ENCODE data around the gene TAS1R1.

Gene TAS1R1

GRCh38 chr1:6614019-6614928 is 59.2 kb downstream of the TAS1R1 start:
- Histone ChIP-seq H3K4me1 (ENCODE audit: control insufficient read depth, insufficient read depth, low read length, poor library complexity, severe bottlenecking) (no peaks in the 10 kb centered on the region), H3K4me3 (ENCODE audit: extremely low read depth, insufficient read depth, low read length, poor library complexity, severe bottlenecking) (peak overlapping the region; percentile 96), H3K9me3 (ENCODE audit: control insufficient read depth, low read length) (no peaks in the 10 kb centered on the region), H3K27ac (ENCODE audit: low read depth, low read length, severe bottlenecking) (peak overlapping the region; percentile 64), H3K36me3 (ENCODE audit: control insufficient read depth, insufficient read depth, low read length) (peaks cover 31% of the 10 kb centered on the region)
- 0 to 2% methylated on average over 17 to 24 of the region's 117 CpGs for WGBS, 2 experiments (ENCODE audit: insufficient coverage in 2 of 2)

- peak overlapping the region; percentile 96 for H3K4me3 ChIP-seq (ENCODE audit: extremely low read depth, insufficient read depth, low read length, poor library complexity, severe bottlenecking)
- 1 to 2% methylated on average over 49 to 63 of the region's 82 CpGs for WGBS, 2 experiments (ENCODE audit: insufficient coverage in 2 of 2)
- no peaks in the 10 kb centered on the region for H3K9me3 ChIP-seq (ENCODE audit: control insufficient read depth, low read length)
- peaks cover 40% of the 10 kb centered on the region for H3K36me3 ChIP-seq (ENCODE audit: control insufficient read depth, insufficient read depth, low read length)
- no peaks in the 10 kb centered on the region for H3K4me1 ChIP-seq (ENCODE audit: control insufficient read depth, insufficient read depth, low read length, poor library complexity, severe bottlenecking)
- H3K27ac ChIP-seq (ENCODE audit: low read depth, low read length, severe bottlenecking): peak overlapping the region; percentile 2
Observed at GRCh38 chr1:6614929-6615785, 60.0 kb downstream of the TAS1R1 start.

- WGBS, 2 experiments (ENCODE audit: insufficient coverage in 2 of 2): 92 to 100% methylated on average over 2 to 4 of the region's 4 CpGs
- Histone ChIP-seq H3K36me3 (ENCODE audit: control insufficient read depth, insufficient read depth, low read length) (peaks cover 78% of the 10 kb centered on the region), H3K9me3 (ENCODE audit: control insufficient read depth, low read length) (no peaks in the 10 kb centered on the region), H3K27ac (ENCODE audit: low read depth, low read length, severe bottlenecking) (no peak overlapping the region), H3K4me3 (ENCODE audit: extremely low read depth, insufficient read depth, low read length, poor library complexity, severe bottlenecking) (no peak overlapping the region), H3K4me1 (ENCODE audit: control insufficient read depth, insufficient read depth, low read length, poor library complexity, severe bottlenecking) (peaks cover 20% of the 10 kb centered on the region)
Observed at GRCh38 chr1:6619045-6619444, 63.9 kb downstream of the TAS1R1 start.

- WGBS, 2 experiments (ENCODE audit: insufficient coverage in 2 of 2): 93 to 95% methylated on average over 39 to 40 of the region's 41 CpGs
- Histone ChIP-seq H3K36me3 (ENCODE audit: control insufficient read depth, insufficient read depth, low read length) (peaks cover 86% of the 10 kb centered on the region), H3K4me3 (ENCODE audit: extremely low read depth, insufficient read depth, low read length, poor library complexity, severe bottlenecking) (no peak overlapping the region), H3K27ac (ENCODE audit: low read depth, low read length, severe bottlenecking) (no peak overlapping the region), H3K9me3 (ENCODE audit: control insufficient read depth, low read length) (no peaks in the 10 kb centered on the region), H3K4me1 (ENCODE audit: control insufficient read depth, insufficient read depth, low read length, poor library complexity, severe bottlenecking) (peaks cover 23% of the 10 kb centered on the region)
Observed at GRCh38 chr1:6621429-6622391, 66.6 kb downstream of the TAS1R1 start.

- Histone ChIP-seq H3K36me3 (ENCODE audit: control insufficient read depth, insufficient read depth, low read length) (peaks cover 86% of the 10 kb centered on the region), H3K4me1 (ENCODE audit: control insufficient read depth, insufficient read depth, low read length, poor library complexity, severe bottlenecking) (peaks cover 23% of the 10 kb centered on the region), H3K27ac (ENCODE audit: low read depth, low read length, severe bottlenecking) (peak overlapping the region; percentile 25), H3K4me3 (ENCODE audit: extremely low read depth, insufficient read depth, low read length, poor library complexity, severe bottlenecking) (no peak overlapping the region), H3K9me3 (ENCODE audit: control insufficient read depth, low read length) (no peaks in the 10 kb centered on the region)
- WGBS, 2 experiments (ENCODE audit: insufficient coverage in 2 of 2): 96 to 97% methylated on average over 7 to 8 of the region's 10 CpGs
Observed at GRCh38 chr1:6622396-6623152, 67.5 kb downstream of the TAS1R1 start.

- Histone ChIP-seq H3K4me1 (ENCODE audit: control insufficient read depth, insufficient read depth, low read length, poor library complexity, severe bottlenecking) (peaks cover 23% of the 10 kb centered on the region), H3K27ac (ENCODE audit: low read depth, low read length, severe bottlenecking) (peak overlapping the region; percentile 33), H3K36me3 (ENCODE audit: control insufficient read depth, insufficient read depth, low read length) (peaks cover 86% of the 10 kb centered on the region), H3K4me3 (ENCODE audit: extremely low read depth, insufficient read depth, low read length, poor library complexity, severe bottlenecking) (no peak overlapping the region), H3K9me3 (ENCODE audit: control insufficient read depth, low read length) (no peaks in the 10 kb centered on the region)
- 91 to 92% methylated on average over 12 of the region's 14 CpGs for WGBS, 2 experiments (ENCODE audit: insufficient coverage in 2 of 2)
Observed at GRCh38 chr1:6623269-6623965, 68.3 kb downstream of the TAS1R1 start.

GRCh38 chr1:6624710-6625583 is 69.8 kb downstream of the TAS1R1 start, which contains the start of gene THAP3:
Gene THAP3 (plus strand): TSS chr1:6624868. CDS start chr1:6625219, 351 bp downstream.
- H3K36me3 ChIP-seq (ENCODE audit: control insufficient read depth, insufficient read depth, low read length): peaks cover 80% of the 10 kb centered on the region
- H3K9me3 ChIP-seq (ENCODE audit: control insufficient read depth, low read length): no peaks in the 10 kb centered on the region
- H3K4me1 ChIP-seq (ENCODE audit: control insufficient read depth, insufficient read depth, low read length, poor library complexity, severe bottlenecking): peaks cover 23% of the 10 kb centered on the region
- peak within 1 kb of the TSS; percentile 68 for H3K4me3 ChIP-seq (ENCODE audit: extremely low read depth, insufficient read depth, low read length, poor library complexity, severe bottlenecking)
- 2 to 4% methylated on average over 46 to 63 of the region's 73 CpGs for WGBS, 2 experiments (ENCODE audit: insufficient coverage in 2 of 2)
- H3K27ac ChIP-seq (ENCODE audit: low read depth, low read length, severe bottlenecking): peak within 1 kb of the TSS; percentile 79

GRCh38 chr1:6625584-6626149 is 70.6 kb downstream of the TAS1R1 start:
- H3K9me3 ChIP-seq (ENCODE audit: control insufficient read depth, low read length): no peaks in the 10 kb centered on the region
- WGBS, 2 experiments (ENCODE audit: insufficient coverage in 2 of 2): 16 to 18% methylated on average over 26 to 28 of the region's 32 CpGs
- H3K27ac ChIP-seq (ENCODE audit: low read depth, low read length, severe bottlenecking): no peak overlapping the region
- peaks cover 23% of the 10 kb centered on the region for H3K4me1 ChIP-seq (ENCODE audit: control insufficient read depth, insufficient read depth, low read length, poor library complexity, severe bottlenecking)
- peak overlapping the region; percentile 68 for H3K4me3 ChIP-seq (ENCODE audit: extremely low read depth, insufficient read depth, low read length, poor library complexity, severe bottlenecking)
- peaks cover 80% of the 10 kb centered on the region for H3K36me3 ChIP-seq (ENCODE audit: control insufficient read depth, insufficient read depth, low read length)
